Measurements from ENCODE around the gene VAC14. TPM values are rescaled to one million over a fixed set of nuclear protein-coding genes. Genes with fewer than 3 reads are reported as not detected.

The VAC14 gene
- polyA plus RNA-seq, 12 donors: 19.7 to 32.3 (median 24.9) TPM; not detected in 1

- DNase-seq: no peak
These were observed 34.8 kb downstream of the VAC14 start for GRCh38 chr16:70766176-70766575.

- DNase-seq: no peak
These were observed 35.5 kb downstream of the VAC14 start for GRCh38 chr16:70765491-70765890.

- DNase-seq: no peak
These were observed 36.3 kb downstream of the VAC14 start for GRCh38 chr16:70764632-70765031.

- no peak for DNase-seq
These were observed 40.7 kb downstream of the VAC14 start for GRCh38 chr16:70760221-70760620.

GRCh38 chr16:70759666-70760065 is 41.3 kb downstream of the VAC14 start:
- DNase-seq: no peak

GRCh38 chr16:70758786-70759185 is 42.2 kb downstream of the VAC14 start:
- DNase-seq: no peak

GRCh38 chr16:70757183-70757582 is 43.8 kb downstream of the VAC14 start:
- DNase-seq: no peak

GRCh38 chr16:70756071-70756470 is 44.9 kb downstream of the VAC14 start:
- DNase-seq: no peak

GRCh38 chr16:70754851-70755600 is 45.9 kb downstream of the VAC14 start:
- DNase-seq: no peak

- DNase-seq: no peak
These were observed 46.6 kb downstream of the VAC14 start for GRCh38 chr16:70754371-70754770.

- DNase-seq: no peak
These were observed 47.1 kb downstream of the VAC14 start for GRCh38 chr16:70753694-70754325.

- no peak for DNase-seq
These were observed 47.7 kb downstream of the VAC14 start for GRCh38 chr16:70753228-70753627.

- DNase-seq: no peak
These were observed 48.5 kb downstream of the VAC14 start for GRCh38 chr16:70752426-70752825.

- no peak for DNase-seq
These were observed 49.4 kb downstream of the VAC14 start for GRCh38 chr16:70751593-70751992.

GRCh38 chr16:70750893-70751467 is 50.0 kb downstream of the VAC14 start:
- no peak for DNase-seq

- no peak for DNase-seq
These were observed 51.0 kb downstream of the VAC14 start for GRCh38 chr16:70749681-70750601.

- no peak for DNase-seq
These were observed 51.8 kb downstream of the VAC14 start for GRCh38 chr16:70749006-70749678.

GRCh38 chr16:70747703-70748631 is 53.0 kb downstream of the VAC14 start:
- no peak for DNase-seq

GRCh38 chr16:70746708-70747424 is 54.1 kb downstream of the VAC14 start:
- DNase-seq: no peak
